GM12874 (cell line): Measurements from ENCODE around the gene ALOXE3.

Experiments used
- TF ChIP-seq, protein P1 (sequence below): IDR thresholded peaks from 2 replicates; pipeline ENCODE4 v1.5.1; 2011; ENCODE audit warnings: low read depth, mild to moderate bottlenecking, control low read depth, low read length, moderate library complexity; ENCODE audit not compliant: insufficient read depth

Gene ALOXE3

GRCh38 chr17:8121407-8121680 lies 3.0 kb upstream of the ALOXE3 start:
- TF ChIP-seq, protein P1, sequence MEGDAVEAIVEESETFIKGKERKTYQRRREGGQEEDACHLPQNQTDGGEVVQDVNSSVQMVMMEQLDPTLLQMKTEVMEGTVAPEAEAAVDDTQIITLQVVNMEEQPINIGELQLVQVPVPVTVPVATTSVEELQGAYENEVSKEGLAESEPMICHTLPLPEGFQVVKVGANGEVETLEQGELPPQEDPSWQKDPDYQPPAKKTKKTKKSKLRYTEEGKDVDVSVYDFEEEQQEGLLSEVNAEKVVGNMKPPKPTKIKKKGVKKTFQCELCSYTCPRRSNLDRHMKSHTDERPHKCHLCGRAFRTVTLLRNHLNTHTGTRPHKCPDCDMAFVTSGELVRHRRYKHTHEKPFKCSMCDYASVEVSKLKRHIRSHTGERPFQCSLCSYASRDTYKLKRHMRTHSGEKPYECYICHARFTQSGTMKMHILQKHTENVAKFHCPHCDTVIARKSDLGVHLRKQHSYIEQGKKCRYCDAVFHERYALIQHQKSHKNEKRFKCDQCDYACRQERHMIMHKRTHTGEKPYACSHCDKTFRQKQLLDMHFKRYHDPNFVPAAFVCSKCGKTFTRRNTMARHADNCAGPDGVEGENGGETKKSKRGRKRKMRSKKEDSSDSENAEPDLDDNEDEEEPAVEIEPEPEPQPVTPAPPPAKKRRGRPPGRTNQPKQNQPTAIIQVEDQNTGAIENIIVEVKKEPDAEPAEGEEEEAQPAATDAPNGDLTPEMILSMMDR = no peak

- TF ChIP-seq, protein P1 = peak; percentile 60
Observed at GRCh38 chr17:8120520-8121406, 2.4 kb upstream of the ALOXE3 start.

GRCh38 chr17:8119581-8120519 lies 1.5 kb upstream of the ALOXE3 start:
- TF ChIP-seq, protein P1 = no peak

DNA sequence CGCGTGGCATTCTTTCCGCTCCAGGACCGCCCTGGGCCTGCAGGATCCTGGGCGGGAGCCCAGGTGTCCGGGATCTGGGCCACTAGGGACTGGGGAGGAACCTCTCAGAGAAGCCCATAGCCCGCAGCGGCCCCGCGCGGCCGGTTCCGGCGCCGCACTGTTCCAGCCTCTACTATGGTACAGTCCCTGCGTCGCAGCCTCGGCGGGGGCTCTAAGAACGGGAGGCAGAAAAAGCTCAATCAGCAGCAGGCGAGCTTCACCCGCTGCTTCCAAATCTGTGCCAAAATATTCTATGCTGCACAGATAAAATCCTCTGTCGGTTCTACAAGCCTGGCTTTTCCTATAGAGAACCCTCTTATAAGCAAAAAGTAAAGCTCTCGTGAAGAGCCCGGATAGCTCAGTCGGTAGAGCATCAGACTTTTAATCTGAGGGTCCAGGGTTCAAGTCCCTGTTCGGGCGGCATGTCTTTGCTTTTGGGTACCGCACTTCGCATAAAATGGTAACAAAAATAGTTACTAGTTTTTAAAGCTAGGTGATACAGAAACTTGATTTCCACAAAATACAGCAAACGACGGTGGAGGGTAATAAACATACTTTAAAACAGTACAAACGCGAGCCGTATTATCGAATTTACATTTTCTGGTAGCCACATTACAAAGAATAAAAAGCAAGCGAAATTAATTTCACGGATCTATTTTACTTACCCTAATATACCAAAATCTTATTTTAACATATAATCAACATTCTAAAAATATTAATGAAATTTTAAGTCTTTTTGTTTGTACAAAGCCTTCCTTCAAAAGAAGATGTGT lies 661 bp upstream of the ALOXE3 start:
- TF ChIP-seq, protein P1 = peak; percentile 88

DNA sequence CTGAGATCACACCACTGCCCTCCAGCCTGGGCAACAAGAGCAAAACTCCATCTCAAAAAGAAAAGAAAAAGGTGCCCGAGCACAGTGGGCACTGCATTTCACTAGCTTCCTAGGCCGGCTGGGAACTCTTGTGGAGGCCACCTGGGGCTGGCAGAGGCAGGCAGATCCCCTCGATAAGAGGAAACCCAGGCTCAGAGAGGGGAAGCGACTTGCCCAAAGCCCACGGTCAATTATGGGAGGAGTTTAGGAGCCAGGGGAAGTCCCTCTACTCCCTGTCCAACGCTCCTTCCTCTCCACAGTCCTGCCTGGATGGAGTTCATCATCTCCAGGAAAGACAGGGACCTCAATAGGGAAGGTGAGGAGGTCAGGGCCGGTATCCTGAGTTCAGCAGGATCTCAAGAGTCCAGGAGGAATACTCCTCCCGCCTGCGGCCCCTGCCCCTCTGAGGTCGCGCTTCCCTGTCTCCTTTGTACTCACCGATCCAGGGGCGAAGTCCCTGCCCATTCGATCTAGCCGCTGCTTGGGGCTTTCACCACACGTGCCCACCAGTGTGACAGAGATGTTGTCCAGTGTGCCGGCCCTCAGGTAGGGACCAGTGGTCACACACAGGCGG lies 841 bp downstream of the ALOXE3 start:
- TF ChIP-seq, protein P1 = no peak

GRCh38 chr17:8116776-8117175 lies 1.5 kb downstream of the ALOXE3 start:
- TF ChIP-seq, protein P1 = no peak
